ENCODE results near the gene PCBP3. TPM values are rescaled to one million over a fixed set of nuclear protein-coding genes. Genes with fewer than 3 reads are reported as not detected.

The PCBP3 gene
- total RNA-seq, 1 experiment from 2014 or later, result 10.9 TPM

- Histone ChIP-seq H2BK15ac (ENCODE audit: low read depth, low read length) (no peak overlapping the region), H2BK20ac (ENCODE audit: low read depth, low read length, poor library complexity, severe bottlenecking) (no peak overlapping the region), H2AFZ (ENCODE audit: low read length) (no peak overlapping the region), H4K20me1 (ENCODE audit: control insufficient read depth, insufficient read depth, insufficient read length) (no peaks in the 10 kb centered on the region), H3K23me2 (ENCODE audit: insufficient read length, low read depth, low read length, poor library complexity, severe bottlenecking) (no peaks in the 10 kb centered on the region), H3K9ac (ENCODE audit: extremely low read depth, insufficient read length, low read length) (no peak overlapping the region), H3K18ac (ENCODE audit: insufficient read length, low read depth, low read length) (no peak overlapping the region), H3K79me2 (ENCODE audit: insufficient read depth, low read length) (no peaks in the 10 kb centered on the region), H2AK5ac (ENCODE audit: insufficient read length, low read length) (no peak overlapping the region), H3K23ac (ENCODE audit: insufficient read length, low read depth, low read length) (no peak overlapping the region), H3K79me1 (ENCODE audit: insufficient read depth, low read depth, low read length, poor library complexity, severe bottlenecking) (no peaks in the 10 kb centered on the region), H4K5ac (ENCODE audit: insufficient read length, low read depth, low read length) (no peak overlapping the region), H2BK120ac (ENCODE audit: low read depth, low read length, poor library complexity, severe bottlenecking) (no peak overlapping the region), H2BK5ac (ENCODE audit: insufficient read length, low read length) (no peak overlapping the region), H4K8ac (replicated peaks; ENCODE audit: insufficient read length, low read depth, low read length) (no peak overlapping the region), H3K9me3 (ENCODE audit: control insufficient read depth, low read depth, low read length) (no peaks in the 10 kb centered on the region), H4K91ac (ENCODE audit: insufficient read length, low read depth, low read length) (no peak overlapping the region), H3K56ac (ENCODE audit: insufficient read length, low read depth, low read length) (no peak overlapping the region), H3K4me1 (ENCODE audit: insufficient read depth, low read length) (no peaks in the 10 kb centered on the region), H3T11ph (ENCODE audit: low read length) (no peak overlapping the region), H2BK12ac (ENCODE audit: insufficient read length, low read depth, low read length) (no peak overlapping the region), H3K14ac (ENCODE audit: insufficient read depth, low read length) (no peak overlapping the region; the same call in 1 of the 2 replicates), H3K4me2 (ENCODE audit: insufficient read depth, insufficient read length, low read length) (no peak overlapping the region), H3K27ac (ENCODE audit: insufficient read length, low read depth, low read length) (no peak overlapping the region), H3K27me3 (ENCODE audit: insufficient read depth, low read length) (no peaks in the 10 kb centered on the region), H3K4ac (ENCODE audit: low read depth, low read length) (no peak overlapping the region)
- no peak overlapping the region for H3K4me3 Mint-ChIP-seq
- peaks cover 28% of the 10 kb centered on the region for H3K27me3 Mint-ChIP-seq (ENCODE audit: low read depth)
- TF ChIP-seq, protein P1, sequence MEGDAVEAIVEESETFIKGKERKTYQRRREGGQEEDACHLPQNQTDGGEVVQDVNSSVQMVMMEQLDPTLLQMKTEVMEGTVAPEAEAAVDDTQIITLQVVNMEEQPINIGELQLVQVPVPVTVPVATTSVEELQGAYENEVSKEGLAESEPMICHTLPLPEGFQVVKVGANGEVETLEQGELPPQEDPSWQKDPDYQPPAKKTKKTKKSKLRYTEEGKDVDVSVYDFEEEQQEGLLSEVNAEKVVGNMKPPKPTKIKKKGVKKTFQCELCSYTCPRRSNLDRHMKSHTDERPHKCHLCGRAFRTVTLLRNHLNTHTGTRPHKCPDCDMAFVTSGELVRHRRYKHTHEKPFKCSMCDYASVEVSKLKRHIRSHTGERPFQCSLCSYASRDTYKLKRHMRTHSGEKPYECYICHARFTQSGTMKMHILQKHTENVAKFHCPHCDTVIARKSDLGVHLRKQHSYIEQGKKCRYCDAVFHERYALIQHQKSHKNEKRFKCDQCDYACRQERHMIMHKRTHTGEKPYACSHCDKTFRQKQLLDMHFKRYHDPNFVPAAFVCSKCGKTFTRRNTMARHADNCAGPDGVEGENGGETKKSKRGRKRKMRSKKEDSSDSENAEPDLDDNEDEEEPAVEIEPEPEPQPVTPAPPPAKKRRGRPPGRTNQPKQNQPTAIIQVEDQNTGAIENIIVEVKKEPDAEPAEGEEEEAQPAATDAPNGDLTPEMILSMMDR (conservative IDR thresholded peaks at IDR 0.05), result no peak
- H3K4me1 Mint-ChIP-seq, result peaks cover 0 to 2% of the 10 kb centered on the region in 2 experiments; a peak in 2 of 4 replicates
- H3K36me3 Mint-ChIP-seq (ENCODE audit: insufficient read depth in 1 of 3, low read depth in 3 of 3), result peaks cover 5 to 9% (median 5%) of the 10 kb centered on the region in 3 experiments; a peak in 3 of 7 replicates
- peaks cover 4 to 6% of the 10 kb centered on the region in 2 experiments; a peak in 3 of 5 replicates for H3K9me3 Mint-ChIP-seq
- DNase-seq, result no peak
- WGBS (ENCODE audit: extremely low coverage, insufficient read length, low lambda C conversion rate), result no CpG with 5 or more reads among the region's 7 CpGs
- no peak overlapping the region for H3K27ac Mint-ChIP-seq
Measured at GRCh38 chr21:45930792-45931191, 287.3 kb downstream of the PCBP3 start.
